Thoracic aorta (tissue), 2 donors: ENCODE results near the gene MYO18B. TPM values are rescaled to one million over a fixed set of nuclear protein-coding genes. Genes with fewer than 3 reads are reported as not detected.

Experiments
- ATAC-seq: fragments of 150-250 bp; one replicate; pipeline ENCODE4 v1.8.0; 2017; ENCODE audit warnings: low read depth; ENCODE audit not compliant: insufficient number of reproducible peaks, low FRiP score
- DNase-seq: peaks from one replicate; pipeline ENCODE4 v3.0.0-alpha.2; 2020; ENCODE audit warnings: low spot score
- H3K27ac ChIP-seq, 2 donors: fragments of 200-600 bp; sonication (generic); 1 replicate in 1 of 2; 2 replicates in 1 of 2; pipeline ENCODE4 v1.5.1; 2016; ENCODE audit warnings: mild to moderate bottlenecking in 2 of 2, moderate library complexity in 2 of 2
- H3K27me3 ChIP-seq: fragments of 200-600 bp; sonication (generic); replicated peaks from 2 replicates; pipeline ENCODE4 v1.6.0; 2016; ENCODE audit warnings: mild to moderate bottlenecking; ENCODE audit not compliant: insufficient read depth
- H3K36me3 ChIP-seq: fragments of 200-600 bp; sonication (generic); one replicate; pipeline ENCODE4 v1.5.1; 2016
- H3K4me1 ChIP-seq, 2 donors: fragments of 200-600 bp; sonication (generic); 1 replicate in 1 of 2; 2 replicates in 1 of 2; pipeline versions ENCODE4 v1.5.1 to v1.6.0; 2016; ENCODE audit warnings: low read depth in 2 of 2, mild to moderate bottlenecking in 1 of 2; ENCODE audit not compliant: control insufficient read depth in 1 of 2
- H3K4me3 ChIP-seq: fragments of 200-600 bp; sonication (generic); 2 replicates; pipeline ENCODE4 v1.5.1; 2016; ENCODE audit warnings: mild to moderate bottlenecking
- H3K9me3 ChIP-seq: fragments of 200-600 bp; sonication (generic); 2 replicates; pipeline ENCODE4 v1.5.1; 2016
- CTCF ChIP-seq: fragments of 200-600 bp; sonication (generic); IDR thresholded peaks from one replicate; pipeline ENCODE4 v1.5.1; 2019; ENCODE audit warnings: antibody characterized with exemption
- total RNA-seq, 2 donors: library from RNA; depleted of rRNA; stranded (reverse); fragments of >200 nt; gene quantifications; one replicate each; pipeline versions ENCODE4 v1.1.0 to v1.2.3, GENCODE V29; 2016

MYO18B gene
- total RNA-seq, 2 donors from 2014 or later = 45.6 to 73.5 TPM

GRCh38 chr22:25939384-25939783 is 197.4 kb downstream of the MYO18B start:
- Histone ChIP-seq H3K27ac (no peak overlapping the region), H3K4me3 (no peak overlapping the region), H3K4me1 (no peaks in the 10 kb centered on the region), H3K9me3 (no peaks in the 10 kb centered on the region), H3K36me3 (peaks cover 14% of the 10 kb centered on the region), H3K27me3 (no peaks in the 10 kb centered on the region)
- DNase-seq (no peak), ATAC-seq (no peak)
- no peak for TF ChIP-seq CTCF

GRCh38 chr22:25940479-25940878 is 198.5 kb downstream of the MYO18B start:
- H3K4me3 ChIP-seq = no peak overlapping the region
- no peak overlapping the region for H3K27ac ChIP-seq
- H3K36me3 ChIP-seq = peaks cover 14% of the 10 kb centered on the region
- TF ChIP-seq CTCF = no peak
- no peak for ATAC-seq
- H3K4me1 ChIP-seq = no peaks in the 10 kb centered on the region
- DNase-seq = no peak
- no peaks in the 10 kb centered on the region for H3K9me3 ChIP-seq
- H3K27me3 ChIP-seq = no peaks in the 10 kb centered on the region

- Histone ChIP-seq H3K36me3 (peaks cover 18% of the 10 kb centered on the region), H3K27ac (no peak overlapping the region), H3K27me3 (no peaks in the 10 kb centered on the region), H3K4me1 (no peaks in the 10 kb centered on the region), H3K9me3 (no peaks in the 10 kb centered on the region), H3K4me3 (no peak overlapping the region)
- no peak for ATAC-seq
- DNase-seq = no peak
- no peak for TF ChIP-seq CTCF
Observed at GRCh38 chr22:25941365-25941960, 199.5 kb downstream of the MYO18B start.

GRCh38 chr22:25942115-25942855 is 200.3 kb downstream of the MYO18B start:
- DNase-seq = no peak
- no peaks in the 10 kb centered on the region for H3K27me3 ChIP-seq
- H3K9me3 ChIP-seq = no peaks in the 10 kb centered on the region
- no peak for ATAC-seq
- H3K27ac ChIP-seq = no peak overlapping the region
- no peak overlapping the region for H3K4me3 ChIP-seq
- peaks cover 23% of the 10 kb centered on the region for H3K36me3 ChIP-seq
- TF ChIP-seq CTCF = no peak
- no peaks in the 10 kb centered on the region for H3K4me1 ChIP-seq

GRCh38 chr22:25942856-25943411 is 200.9 kb downstream of the MYO18B start:
- Histone ChIP-seq H3K4me3 (no peak overlapping the region), H3K27me3 (no peaks in the 10 kb centered on the region), H3K4me1 (no peaks in the 10 kb centered on the region), H3K27ac (no peak overlapping the region), H3K9me3 (no peaks in the 10 kb centered on the region), H3K36me3 (peaks cover 21% of the 10 kb centered on the region)
- DNase-seq (no peak), ATAC-seq (no peak)
- no peak for TF ChIP-seq CTCF
